Measurements from ENCODE around the gene PRKAR1B.

Gene PRKAR1B

DNA sequence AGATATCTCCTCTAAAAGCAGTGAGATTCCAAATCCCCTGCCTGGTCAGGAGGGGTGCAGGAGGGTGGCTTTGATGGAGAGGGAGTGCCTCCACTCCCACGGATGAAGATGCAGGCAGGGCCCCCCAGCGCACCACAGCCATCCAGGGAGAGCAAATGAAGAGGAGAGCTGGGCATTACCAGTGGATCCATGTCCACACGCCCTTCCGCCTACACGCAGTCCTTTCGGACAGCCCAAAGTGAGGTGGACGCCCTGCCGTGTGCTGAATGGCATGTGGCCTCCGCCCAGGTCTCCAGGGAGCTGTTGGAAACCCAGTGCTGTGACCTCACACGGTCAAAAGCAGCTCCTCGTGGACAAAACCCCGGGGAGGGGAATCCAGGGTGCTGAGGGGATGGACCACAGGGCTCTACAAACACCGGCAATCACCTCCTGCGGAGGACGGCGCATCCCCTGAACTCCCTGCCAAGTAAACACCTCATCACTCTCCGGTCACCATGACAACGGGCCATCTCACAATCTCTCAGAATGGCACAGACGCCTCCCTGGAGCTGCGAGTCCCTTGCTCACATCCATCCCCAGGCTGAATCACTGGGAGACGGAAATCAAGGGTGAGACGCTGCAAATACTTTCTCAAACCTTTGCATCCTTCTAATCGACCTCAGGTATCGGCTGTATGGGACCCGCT, 35.6 kb downstream of the PRKAR1B start:
- no peak for DNase-seq (ENCODE audit: low read depth in 3 of 3)

DNA sequence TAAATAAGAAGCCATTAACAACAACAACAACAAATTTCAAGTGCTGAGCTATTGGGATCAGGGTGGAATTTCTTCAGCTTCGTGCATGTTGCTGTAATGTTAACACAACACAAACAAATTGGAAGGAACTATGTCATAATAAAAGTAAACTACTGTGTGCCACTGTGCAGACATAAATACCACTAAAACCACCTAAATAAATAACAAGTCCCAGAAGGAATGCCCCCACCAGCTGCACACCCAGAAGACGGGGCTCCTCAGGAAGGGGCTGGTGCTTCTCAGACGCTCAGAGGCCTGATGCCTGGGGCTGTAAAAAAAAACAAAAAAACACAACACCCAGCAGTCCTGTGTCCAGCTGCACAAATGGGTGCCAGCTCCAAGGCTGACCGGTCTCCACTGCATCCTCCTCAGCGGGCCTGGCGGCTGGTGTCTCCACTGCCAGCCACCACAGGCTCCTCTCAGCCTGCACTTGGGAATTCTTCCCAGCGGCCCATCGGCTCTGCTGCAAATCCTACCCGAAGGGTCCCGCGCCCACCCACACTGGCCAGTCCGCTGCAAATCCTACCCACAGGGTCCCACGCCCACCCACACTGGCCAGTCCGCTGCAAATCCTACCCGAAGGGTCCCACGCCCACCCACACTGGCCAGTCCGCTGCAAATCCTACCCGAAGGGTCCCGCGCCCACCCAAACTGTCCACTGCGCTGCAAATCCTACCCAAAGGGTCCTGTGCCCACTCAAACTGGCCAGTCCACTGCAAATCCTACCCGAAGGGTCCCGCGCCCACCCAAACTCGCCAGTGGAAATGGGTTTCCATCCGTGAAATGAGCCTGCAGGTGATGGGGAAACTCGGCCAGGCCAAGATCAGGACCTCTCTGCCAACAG, 36.4 kb downstream of the PRKAR1B start:
- DNase-seq (ENCODE audit: low read depth in 3 of 3): no peak

DNA sequence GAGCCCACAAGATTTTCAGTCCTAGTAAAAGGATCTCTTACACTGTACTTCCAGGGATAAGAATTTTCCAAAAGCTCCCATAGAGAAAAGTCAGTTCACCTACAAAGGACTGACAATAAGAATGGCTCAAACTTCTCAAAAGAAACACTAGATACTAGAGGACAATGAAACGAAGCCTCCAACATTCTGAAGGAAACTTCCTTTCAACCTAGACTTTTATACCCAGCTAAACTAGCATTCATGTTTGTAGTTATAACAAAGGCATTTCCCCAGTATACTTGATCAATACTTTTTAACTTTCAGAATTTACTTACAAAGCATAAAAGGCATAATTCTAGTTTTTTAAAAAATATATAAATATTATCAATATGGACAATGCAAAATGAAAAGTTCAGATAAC, 41.5 kb downstream of the PRKAR1B start:
- DNase-seq (ENCODE audit: low read depth in 3 of 3): no peak

DNA sequence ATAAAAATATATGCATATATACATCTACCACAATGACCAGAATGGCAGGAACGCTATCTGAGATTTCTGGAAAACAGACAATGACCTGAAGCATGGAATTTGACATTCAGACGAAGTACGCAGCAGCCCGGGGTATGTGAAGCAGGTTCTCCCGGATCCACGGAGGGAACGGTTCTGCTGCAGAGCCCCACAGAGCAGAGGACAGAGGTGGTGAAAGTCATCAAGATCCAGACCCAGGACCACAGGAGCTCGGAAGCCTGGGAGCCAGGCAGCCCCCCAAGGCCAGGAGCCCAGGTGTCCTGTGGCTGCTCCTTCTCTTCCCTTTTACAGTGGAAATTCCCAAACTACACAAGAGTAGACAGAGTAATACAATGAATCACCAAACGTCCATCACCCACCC, 42.7 kb downstream of the PRKAR1B start:
- DNase-seq (ENCODE audit: low read depth in 3 of 3): no peak

DNA sequence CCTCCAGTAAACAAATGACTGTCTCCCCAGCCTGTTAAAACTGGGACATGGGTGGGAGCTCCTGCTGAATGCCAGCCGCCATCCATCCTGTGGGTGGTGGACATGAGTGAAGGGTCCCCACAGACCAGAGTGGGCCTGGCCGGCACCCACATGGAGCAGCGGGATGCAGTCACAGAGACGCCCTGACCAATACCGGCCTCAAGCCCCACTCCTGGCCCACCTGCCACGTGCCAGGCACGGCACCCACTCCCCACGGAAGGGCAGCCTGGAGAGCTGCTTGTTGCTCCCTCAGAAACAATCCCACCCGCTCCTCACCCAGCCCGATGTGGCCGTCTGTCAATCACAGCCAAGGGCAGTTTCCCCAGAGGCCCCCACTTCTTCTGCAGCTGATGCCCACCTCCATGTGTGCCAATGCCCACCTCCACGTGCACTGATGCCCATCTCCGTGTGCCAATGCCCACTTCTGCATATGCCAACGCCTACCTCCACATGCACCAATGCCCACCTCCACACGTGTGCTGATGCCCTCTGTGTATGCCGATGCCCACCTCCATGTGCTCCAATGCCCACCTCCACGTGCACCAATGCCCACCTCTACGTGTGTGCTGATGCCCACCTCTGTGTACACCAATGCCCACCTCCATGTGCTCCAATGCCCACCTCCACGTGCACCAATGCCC, 43.4 kb downstream of the PRKAR1B start:
- DNase-seq (ENCODE audit: low read depth in 3 of 3): no peak

- no peak for DNase-seq (ENCODE audit: low read depth in 3 of 3)
These were observed 44.3 kb downstream of the PRKAR1B start for GRCh38 chr7:682810-683209.

- DNase-seq (ENCODE audit: low read depth in 3 of 3): no peak
These were observed 45.4 kb downstream of the PRKAR1B start for GRCh38 chr7:681551-682307.

DNA sequence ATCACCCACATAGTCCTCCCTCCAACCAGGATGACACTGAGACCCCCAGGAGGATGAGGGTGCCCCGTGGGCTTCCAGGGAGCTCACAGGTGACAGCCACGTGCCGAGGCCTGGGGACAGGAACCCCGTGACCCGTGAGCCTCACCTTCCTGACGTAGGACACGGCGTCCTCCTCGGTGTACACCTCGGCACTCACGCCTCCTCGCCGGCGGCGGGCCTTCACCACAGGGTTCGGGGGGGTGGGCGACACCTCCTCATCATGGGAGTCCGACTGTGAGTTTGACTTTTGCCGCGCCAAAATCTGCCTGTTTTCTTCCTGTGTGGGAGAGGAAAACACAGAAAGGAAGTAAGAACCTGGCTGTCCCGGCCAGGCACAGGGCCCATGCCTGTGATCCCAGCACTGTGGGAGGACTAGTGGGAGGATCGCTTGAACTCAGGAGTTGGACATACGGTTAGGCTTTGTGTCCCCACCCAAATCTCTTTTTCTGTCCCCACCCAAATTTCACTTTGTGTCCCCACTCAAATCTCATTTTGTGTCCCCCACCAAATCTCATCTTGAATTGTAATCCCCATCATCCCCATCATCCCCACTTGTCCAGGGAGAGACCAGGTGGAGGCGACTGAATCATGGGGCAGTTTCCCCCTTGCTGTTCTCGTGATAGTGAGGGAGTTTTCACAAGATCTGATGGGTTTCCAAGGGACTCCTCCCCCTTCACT, 46.5 kb downstream of the PRKAR1B start:
- no peak for DNase-seq (ENCODE audit: low read depth in 3 of 3)

DNA sequence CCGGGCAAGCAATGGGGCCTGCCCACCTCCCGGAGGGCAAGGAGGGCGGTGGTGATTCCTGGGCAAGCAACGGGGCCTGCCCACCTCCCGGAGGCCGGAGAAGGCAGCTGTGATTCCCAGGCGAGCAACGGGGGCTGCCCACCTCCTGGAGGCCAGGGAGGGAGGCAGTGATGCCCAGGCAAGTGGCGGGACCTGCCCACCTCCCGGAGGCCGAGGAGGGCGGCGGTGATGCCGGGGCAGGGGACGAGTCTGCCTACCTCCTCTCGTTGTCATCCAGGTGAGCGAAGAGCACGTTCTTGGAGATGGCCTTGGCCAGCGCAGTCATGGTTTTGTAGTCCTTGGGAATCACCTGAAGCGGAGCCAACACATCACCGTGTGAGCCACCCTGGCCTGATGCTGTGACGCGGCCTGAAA, 50.1 kb downstream of the PRKAR1B start:
- DNase-seq (ENCODE audit: low read depth in 3 of 3): no peak

DNA sequence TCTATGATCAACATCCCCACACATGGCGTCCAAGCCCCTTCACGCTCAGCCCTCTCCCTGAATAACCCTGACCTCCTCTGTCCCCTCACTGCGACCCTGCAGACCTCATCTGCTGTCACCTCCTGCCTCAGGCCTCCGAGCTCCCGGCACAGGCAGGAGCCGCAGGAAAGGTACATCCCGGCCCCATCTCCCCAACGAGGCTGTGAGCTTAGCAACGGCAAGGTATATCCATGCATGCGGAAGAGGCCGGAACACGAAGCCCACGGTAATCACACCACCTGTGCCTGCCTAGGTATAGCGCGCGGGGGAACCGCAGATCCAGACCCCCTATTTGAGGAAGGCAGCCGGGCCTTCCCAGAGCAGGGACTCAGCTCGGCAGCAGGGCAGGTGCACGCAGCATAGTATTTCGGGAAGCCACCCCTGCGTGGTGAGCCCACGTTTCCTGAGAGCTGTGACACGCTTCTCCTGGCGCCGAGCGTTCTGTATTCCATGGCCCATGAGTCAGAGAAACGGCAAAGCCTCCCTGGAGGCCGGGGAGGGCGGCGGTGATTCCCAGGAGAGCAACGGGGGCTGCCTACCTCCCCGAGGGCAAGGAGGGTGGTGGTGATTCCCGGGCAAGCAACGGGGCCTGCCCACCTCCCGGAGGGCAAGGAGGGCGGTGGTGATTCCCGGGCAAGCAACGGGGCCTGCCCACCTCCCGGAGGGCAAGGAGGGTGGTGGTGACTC, 50.7 kb downstream of the PRKAR1B start:
- DNase-seq (ENCODE audit: low read depth in 3 of 3): no peak

DNA sequence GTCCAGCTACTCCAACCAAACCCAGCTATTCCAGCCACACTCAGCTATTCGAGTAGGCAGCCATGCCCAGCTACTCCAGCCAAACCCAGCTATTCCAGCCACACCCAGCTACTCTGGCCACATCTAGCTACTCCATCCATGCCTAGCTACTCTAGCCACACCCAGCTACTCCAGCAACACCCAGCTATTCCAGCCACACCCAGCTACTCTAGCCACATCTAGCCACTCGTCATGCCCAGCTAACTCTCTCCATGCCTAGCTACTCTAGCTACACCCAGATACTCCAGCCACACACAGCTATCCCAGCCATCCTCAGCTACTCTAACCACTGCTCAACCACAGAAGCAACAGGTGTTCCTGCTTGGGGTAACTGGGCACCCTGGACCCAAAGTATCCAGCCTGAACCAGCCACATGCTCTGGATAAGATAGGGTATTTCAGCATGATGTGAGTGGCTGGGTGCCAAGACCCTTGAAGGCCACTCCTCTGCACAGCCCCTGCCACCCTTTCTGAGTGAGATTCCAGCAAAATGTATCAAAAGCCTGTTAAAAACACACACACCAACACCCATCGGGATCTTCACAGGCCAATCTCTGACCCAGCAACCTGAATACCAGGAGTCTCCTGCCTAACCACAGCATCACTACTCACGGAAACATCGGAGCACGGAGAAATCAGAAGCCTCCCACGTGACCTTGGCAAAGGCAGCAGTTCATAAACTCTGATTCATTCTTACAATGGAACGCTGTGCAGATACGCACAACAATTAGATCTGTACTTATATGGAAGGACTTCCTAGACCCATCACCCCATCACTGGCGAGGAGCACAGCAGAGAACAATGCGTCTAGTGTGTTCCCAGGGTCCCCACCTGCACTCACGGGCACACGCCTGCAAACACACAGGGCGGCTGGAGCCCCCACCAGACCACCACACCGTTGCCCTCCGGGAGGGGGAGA, 52.3 kb downstream of the PRKAR1B start:
- no peak for DNase-seq (ENCODE audit: low read depth in 3 of 3)

- no peak for DNase-seq (ENCODE audit: low read depth in 3 of 3)
These were observed 53.2 kb downstream of the PRKAR1B start for GRCh38 chr7:673681-674453.

- DNase-seq (ENCODE audit: low read depth in 3 of 3): no peak
These were observed 54.2 kb downstream of the PRKAR1B start for GRCh38 chr7:672891-673290.

- DNase-seq (ENCODE audit: low read depth in 3 of 3): no peak
These were observed 55.6 kb downstream of the PRKAR1B start for GRCh38 chr7:671415-672042.

DNA sequence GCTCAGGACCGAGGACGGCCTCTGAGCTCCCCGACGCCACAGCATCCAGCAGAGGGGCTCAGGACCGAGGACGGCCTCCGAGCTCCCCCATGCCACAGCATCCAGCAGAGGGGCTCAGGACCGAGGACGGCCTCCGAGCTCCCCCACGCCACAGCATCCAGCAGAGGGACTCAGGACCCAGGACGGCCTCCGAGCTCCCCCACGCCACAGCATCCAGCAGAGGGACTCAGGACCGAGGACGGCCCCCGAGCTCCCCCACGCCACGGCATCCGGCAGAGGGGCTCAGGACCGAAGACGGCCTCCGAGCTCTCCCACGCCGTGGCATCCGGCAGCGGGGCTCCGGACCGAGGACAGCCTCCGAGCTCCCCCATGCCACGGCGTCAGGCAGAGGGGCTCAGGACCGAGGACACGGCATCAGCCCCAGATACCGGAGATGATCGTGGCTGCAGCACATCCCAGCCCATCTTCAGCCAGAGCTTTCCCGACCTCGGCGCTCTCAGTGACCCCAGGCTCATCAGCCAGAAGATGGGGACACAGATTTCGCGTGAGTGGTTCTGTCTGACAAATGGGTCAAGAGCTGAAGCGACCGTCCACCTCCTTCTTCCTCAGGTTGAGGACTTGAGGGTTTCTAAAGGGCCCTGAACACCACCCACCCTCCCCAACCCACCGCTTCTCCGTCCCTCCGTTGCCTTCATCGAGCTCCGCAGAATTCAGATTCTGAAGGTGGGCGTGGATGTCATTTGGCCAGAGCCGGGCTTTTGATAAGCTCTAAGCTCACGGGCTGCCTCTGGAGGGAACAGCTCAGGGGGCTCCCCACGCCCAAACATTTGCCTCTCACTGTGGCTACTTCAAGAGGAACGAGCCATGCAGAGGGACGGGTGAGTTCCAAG, 56.3 kb downstream of the PRKAR1B start:
- DNase-seq (ENCODE audit: low read depth in 3 of 3): no peak

DNA sequence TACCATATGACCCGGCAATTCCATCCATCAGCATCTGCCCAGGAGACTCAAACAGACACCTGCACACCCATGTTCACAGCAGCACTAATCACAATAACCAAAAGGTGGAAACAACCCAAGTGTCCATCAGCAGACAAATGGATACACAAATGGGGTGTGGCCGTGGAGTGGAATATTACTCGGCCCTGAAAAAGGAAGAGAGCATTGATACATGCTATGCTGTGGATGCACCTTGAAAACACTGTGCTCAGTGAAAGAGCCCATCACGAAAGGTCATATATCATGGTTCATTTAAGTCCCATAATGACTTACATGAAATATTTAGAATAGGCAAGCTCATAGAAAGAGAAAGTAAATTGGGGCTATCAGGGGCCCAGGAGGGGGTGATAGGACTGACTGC, 58.1 kb downstream of the PRKAR1B start:
- DNase-seq (ENCODE audit: low read depth in 3 of 3): no peak

Measured in stimulated activated CD4-positive, alpha-beta T cell treated with anti-CD3 and anti-CD28 coated beads, TNF-alpha, amount 100 ng/mL, for 4 hours (primary cell).